Mesodermal cell (in vitro differentiated cells): ENCODE data around the gene PRR11.
A peak's percentile ranks its signal among the peaks of the same experiment; 100 is the strongest.
"Not testable (repeated sequence)": the region's sequence is repeated elsewhere in the genome, so short reads cannot be mapped to it uniquely, and the experiment has no call there.

Experiments
- H3K27ac ChIP-seq: 2 replicates; pipeline ENCODE4 v1.7.0; 2013; ENCODE audit warnings: mild to moderate bottlenecking, low read depth, low read length, moderate library complexity; ENCODE audit not compliant: severe bottlenecking
- H3K36me3 ChIP-seq: 2 replicates; pipeline ENCODE4 v1.7.1; 2013; ENCODE audit warnings: mild to moderate bottlenecking, low read length, moderate library complexity; ENCODE audit not compliant: control insufficient read depth, insufficient read depth
- H3K4me1 ChIP-seq: one replicate; pipeline ENCODE4 v1.7.1; 2013; ENCODE audit warnings: mild to moderate bottlenecking, low read length; ENCODE audit not compliant: insufficient read depth, control insufficient read depth, poor library complexity, severe bottlenecking
- H3K4me3 ChIP-seq: 2 replicates; pipeline ENCODE4 v1.7.0; 2013; ENCODE audit warnings: low read length, control low read depth, mild to moderate bottlenecking; ENCODE audit not compliant: insufficient read depth, poor library complexity, severe bottlenecking; ENCODE audit errors: extremely low read depth
- H3K9me3 ChIP-seq: 2 replicates; pipeline ENCODE4 v1.7.1; 2013; ENCODE audit warnings: mild to moderate bottlenecking, low read length, moderate library complexity; ENCODE audit not compliant: control insufficient read depth
- WGBS, 2 experiments: methylation state at CpG; one replicate each; pipeline ENCODE4 v1.1.5; 2013; ENCODE audit warnings: missing lambda C conversion rate in 2 of 2; ENCODE audit not compliant: insufficient coverage in 2 of 2; 5-methylcytosine and 5-hydroxymethylcytosine counted together

Gene PRR11

GRCh38 chr17:59219992-59220327 lies 64.4 kb downstream of the PRR11 start:
- 46 to 67% methylated on average over 5 to 6 of the region's 7 CpGs for WGBS, 2 experiments
- Histone ChIP-seq H3K4me1 (no peaks in the 10 kb centered on the region), H3K36me3 (no peaks in the 10 kb centered on the region), H3K4me3 (peak overlapping the region; percentile 66), H3K9me3 (no peaks in the 10 kb centered on the region), H3K27ac (no peak overlapping the region)

DNA sequence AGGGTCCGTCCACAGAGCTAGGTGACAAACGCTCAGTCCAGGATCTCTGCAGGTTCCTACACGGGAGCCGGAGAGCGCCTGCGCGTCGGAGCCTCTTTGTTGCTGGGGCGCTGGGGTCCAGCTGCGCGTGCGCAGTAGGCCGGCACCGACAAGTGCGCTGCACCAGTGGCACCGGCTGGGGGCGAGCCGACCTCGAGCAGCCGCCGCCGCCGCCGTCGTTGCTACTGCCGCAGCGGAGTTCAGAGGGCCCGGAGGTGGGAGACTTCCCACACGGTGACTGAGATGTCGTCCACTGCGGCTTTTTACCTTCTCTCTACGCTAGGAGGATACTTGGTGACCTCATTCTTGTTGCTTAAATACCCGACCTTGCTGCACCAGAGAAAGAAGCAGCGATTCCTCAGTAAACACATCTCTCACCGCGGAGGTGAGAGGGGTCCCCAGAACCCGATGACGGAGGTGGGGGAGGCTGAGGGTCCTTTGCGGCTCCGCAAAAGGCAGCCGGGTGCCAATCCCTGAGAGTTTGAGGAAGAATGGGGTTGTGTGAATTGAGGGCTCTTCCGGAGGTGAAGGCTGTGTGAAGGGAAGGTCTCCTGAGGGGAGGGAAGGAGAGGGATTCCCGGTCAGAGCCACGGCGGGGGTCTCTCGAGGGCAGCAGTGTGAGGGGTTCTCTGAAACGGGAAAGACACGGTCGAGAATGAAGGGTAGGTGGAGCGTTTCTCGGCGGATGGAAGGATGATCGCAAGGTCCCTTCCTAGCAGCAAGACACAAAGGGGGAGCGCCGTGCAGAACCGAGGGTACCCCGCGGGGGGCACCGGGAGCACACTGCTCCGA lies 65.0 kb downstream of the PRR11 start, which contains the start of gene GDPD1:
Gene GDPD1 (plus strand): TSS at position 184 of the 831 bp plus-strand sequence. CDS start 99 bp downstream, at position 283.
- H3K4me1 ChIP-seq: no peaks in the 10 kb centered on the region
- H3K36me3 ChIP-seq: no peaks in the 10 kb centered on the region
- H3K4me3 ChIP-seq: peak within 1 kb of the TSS; percentile 66
- peak within 1 kb of the TSS; percentile 43 for H3K27ac ChIP-seq
- H3K9me3 ChIP-seq: no peaks in the 10 kb centered on the region
- 1% methylated on average over 49 to 54 of the region's 60 CpGs for WGBS, 2 experiments

DNA sequence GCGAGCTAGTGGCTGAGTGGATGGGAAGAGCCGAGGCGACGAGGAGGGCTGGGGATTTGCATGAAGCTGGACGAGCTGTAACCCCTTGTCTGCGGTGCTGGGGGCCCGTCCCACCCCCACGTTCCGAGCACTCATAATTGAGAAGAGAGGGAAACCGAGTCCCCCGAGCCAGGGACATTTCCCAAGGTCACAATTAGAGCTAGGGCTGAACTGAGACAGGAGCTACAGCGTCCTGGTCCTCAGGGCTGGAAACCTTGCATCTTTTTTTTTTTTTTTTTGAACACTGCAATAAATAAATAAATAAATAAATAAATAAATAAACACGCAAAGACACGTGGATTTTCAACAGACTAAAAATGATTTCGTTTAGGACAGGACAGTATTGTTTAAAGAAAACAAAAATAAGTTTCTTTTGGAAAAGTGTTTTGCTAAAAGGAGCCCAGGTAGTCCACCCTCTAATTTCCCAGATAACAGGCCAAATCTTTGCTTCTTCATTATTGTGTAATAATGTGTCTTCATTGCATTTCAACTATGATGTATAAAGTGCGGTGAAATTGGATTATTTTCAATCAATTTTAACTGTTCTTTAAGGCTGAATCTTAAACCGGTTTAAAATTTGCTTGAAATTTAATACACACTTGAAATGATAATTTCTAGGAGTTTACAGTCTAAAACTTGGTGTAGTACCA lies 65.8 kb downstream of the PRR11 start:
- 1 to 4% methylated on average over 11 of the region's 17 CpGs for WGBS, 2 experiments
- Histone ChIP-seq H3K9me3 (no peaks in the 10 kb centered on the region), H3K36me3 (no peaks in the 10 kb centered on the region), H3K4me1 (no peaks in the 10 kb centered on the region), H3K4me3 (peak overlapping the region; percentile 66), H3K27ac (peak overlapping the region; percentile 43)

DNA sequence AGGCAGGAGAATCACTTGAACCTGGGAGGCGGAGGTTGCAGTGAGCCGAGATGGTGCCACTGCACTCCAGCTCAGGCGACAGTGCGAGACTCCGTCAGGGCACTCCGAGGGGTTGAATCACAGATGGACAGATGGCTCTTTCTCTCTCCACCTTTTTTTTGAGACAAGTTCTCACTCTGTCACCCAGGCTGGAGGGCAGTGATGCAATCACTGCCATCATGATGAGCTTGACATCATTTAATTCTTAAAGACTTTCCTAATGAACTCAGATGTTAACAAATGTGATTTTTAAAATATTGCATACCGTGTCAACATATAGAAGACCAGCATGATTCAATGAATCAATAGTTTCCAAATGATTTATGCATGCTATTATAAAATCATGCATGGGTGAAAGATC lies 68.3 kb downstream of the PRR11 start:
- 94 to 99% methylated on average over 6 of the region's 7 CpGs for WGBS, 2 experiments
- Histone ChIP-seq H3K9me3 (no peaks in the 10 kb centered on the region), H3K27ac (no peak overlapping the region), H3K4me1 (no peaks in the 10 kb centered on the region), H3K36me3 (no peaks in the 10 kb centered on the region), H3K4me3 (no peak overlapping the region)

DNA sequence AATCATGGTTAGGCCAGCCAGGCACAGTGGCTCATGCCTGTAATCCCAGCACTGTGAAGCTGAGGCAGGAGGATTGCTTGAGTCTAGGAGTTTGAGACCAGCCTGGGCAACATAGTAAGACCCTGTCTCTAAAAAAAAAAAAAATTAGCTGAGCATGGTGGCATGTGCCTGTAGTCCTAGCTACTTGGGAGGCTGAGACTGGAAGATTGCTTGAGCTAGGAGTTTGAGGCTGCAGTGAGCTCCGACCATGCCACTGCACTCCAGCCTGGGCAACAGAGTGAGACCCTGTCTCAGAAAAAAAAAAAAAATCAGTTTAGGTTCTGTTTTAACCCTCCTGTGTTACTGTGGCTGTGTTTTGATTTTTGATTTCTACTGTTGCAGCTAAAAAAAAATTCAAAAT lies 73.0 kb downstream of the PRR11 start:
- H3K9me3 ChIP-seq, H3K27ac ChIP-seq, H3K4me1 ChIP-seq, H3K36me3 ChIP-seq, H3K4me3 ChIP-seq: not testable (repeated sequence)
- WGBS, 2 experiments: 86 to 100% methylated on average over 1 of the region's 1 CpG

DNA sequence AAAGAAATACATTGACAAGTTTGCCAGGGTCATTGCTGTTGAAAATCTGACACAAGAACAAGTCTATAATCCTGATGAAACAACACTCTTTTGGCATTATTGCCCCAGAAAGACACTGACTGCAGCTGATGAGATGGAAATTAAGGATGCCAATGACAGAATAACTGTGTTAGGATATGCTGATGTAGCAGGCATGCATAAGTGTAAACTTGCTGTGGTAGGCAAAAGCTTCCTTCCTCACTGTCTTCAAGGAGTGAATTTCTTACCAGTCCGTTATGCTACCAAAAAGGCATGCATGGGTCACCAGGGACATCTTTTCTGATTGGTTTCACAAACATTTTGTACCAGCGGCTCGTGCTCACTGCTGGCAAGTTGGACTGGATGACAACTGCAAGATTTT lies 75.2 kb downstream of the PRR11 start:
- WGBS, 2 experiments: 92 to 98% methylated on average over 3 of the region's 3 CpGs
- H3K4me1 ChIP-seq: no peaks in the 10 kb centered on the region
- no peak overlapping the region for H3K4me3 ChIP-seq
- no peak overlapping the region for H3K27ac ChIP-seq
- no peaks in the 10 kb centered on the region for H3K36me3 ChIP-seq
- H3K9me3 ChIP-seq: no peaks in the 10 kb centered on the region

DNA sequence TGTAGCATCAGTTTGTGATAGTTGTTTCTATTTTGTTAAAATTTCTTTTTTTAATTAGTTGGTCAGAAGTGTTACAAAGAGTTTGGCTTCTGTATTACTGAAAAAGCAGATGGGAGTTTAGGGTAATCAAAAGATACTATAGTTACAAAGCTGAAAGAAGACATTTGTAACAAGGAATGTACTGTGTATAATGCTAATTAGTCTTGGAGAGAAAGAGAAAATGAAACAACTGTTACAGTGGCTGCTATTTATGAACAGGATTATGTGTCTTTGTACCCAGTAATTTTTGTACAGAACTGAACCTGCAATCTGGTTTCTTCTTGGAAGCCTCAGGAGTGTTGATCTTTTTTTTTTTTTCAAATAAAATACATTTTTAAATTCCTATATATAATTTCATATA lies 79.1 kb downstream of the PRR11 start:
- Histone ChIP-seq H3K4me1 (no peaks in the 10 kb centered on the region), H3K36me3 (no peaks in the 10 kb centered on the region), H3K27ac (no peak overlapping the region), H3K4me3 (no peak overlapping the region), H3K9me3 (no peaks in the 10 kb centered on the region)

GRCh38 chr17:59238906-59239305 lies 83.4 kb downstream of the PRR11 start:
- no peak overlapping the region for H3K4me3 ChIP-seq
- no peaks in the 10 kb centered on the region for H3K9me3 ChIP-seq
- H3K36me3 ChIP-seq: no peaks in the 10 kb centered on the region
- WGBS, 2 experiments: 94 to 100% methylated on average over 2 of the region's 2 CpGs
- H3K4me1 ChIP-seq: no peaks in the 10 kb centered on the region
- no peak overlapping the region for H3K27ac ChIP-seq

DNA sequence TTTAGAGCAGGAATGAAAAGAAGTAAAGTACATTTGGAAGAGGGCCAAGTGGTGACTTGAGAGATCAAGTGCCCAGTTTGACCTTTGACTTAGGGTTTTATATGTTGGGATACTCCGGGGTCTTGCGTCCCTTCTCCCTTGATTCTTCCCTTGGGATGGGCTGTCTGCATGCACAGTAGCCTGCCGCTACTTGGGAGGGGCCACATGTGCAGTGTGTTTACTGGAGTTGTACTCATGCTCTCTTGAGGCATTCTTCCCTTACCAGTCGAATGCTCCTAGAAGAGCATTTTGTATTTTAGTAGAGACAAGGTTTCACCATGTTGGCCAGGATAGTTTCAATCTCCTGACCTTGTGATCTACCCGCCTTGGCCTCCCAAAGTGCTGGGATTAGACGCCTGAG lies 88.5 kb downstream of the PRR11 start:
- 81 to 95% methylated on average over 5 to 6 of the region's 6 CpGs for WGBS, 2 experiments
- Histone ChIP-seq H3K36me3 (no peaks in the 10 kb centered on the region), H3K4me1 (no peaks in the 10 kb centered on the region), H3K9me3 (no peaks in the 10 kb centered on the region), H3K27ac (no peak overlapping the region), H3K4me3 (no peak overlapping the region)
